ENCODE results near the gene IFT80.

GRCh38 chr3:160445854-160446253, 46.8 kb upstream of the IFT80 start:
- TF ChIP-seq POLR2A (IDR thresholded peaks at IDR 0.05): no peak
- TF ChIP-seq CTCF (IDR thresholded peaks at IDR 0.05): no peak
